HEK293 (cell line): ENCODE results near the gene CTBP1.

ENCODE experiments used
- BCL11B ChIP-seq: fragments of 450-650 bp; formaldehyde crosslinking; IDR thresholded peaks from 2 replicates; pipeline ENCODE4 v1.5.1; 2016; ENCODE audit warnings: low read depth, missing biosample characterization, missing genetic modification characterization
- CTCF ChIP-seq: fragments of 450-650 bp; formaldehyde crosslinking; IDR thresholded peaks from 2 replicates; pipeline ENCODE4 v1.5.1; 2016; ENCODE audit warnings: missing biosample characterization, missing genetic modification characterization
- MEIS1 ChIP-seq: sonication (generic); formaldehyde crosslinking; IDR thresholded peaks from 2 replicates; pipeline ENCODE4 v1.8.1; 2022; ENCODE audit warnings: missing genetic modification reagents, mild to moderate bottlenecking, borderline replicate concordance
- PATZ1 ChIP-seq: fragments of 450-650 bp; formaldehyde crosslinking; IDR thresholded peaks from 2 replicates; pipeline ENCODE4 v1.5.1; 2016; ENCODE audit warnings: missing biosample characterization, missing genetic modification characterization
- REST ChIP-seq: fragments of 450-650 bp; formaldehyde crosslinking; IDR thresholded peaks from 2 replicates; pipeline ENCODE4 v1.5.1; 2016; ENCODE audit warnings: missing biosample characterization, missing genetic modification characterization
- ZNF10 ChIP-seq: fragments of 450-650 bp; formaldehyde crosslinking; IDR thresholded peaks from 2 replicates; pipeline ENCODE4 v1.5.1; 2017; ENCODE audit warnings: missing biosample characterization, missing genetic modification characterization
- ZNF19 ChIP-seq: fragments of 450-650 bp; formaldehyde crosslinking; IDR thresholded peaks from 2 replicates; pipeline ENCODE4; 2016; ENCODE audit warnings: missing biosample characterization, missing genetic modification characterization, low read depth
- ZNF274 ChIP-seq, 2 experiments: fragments of 200-500 bp in 1 of 2; fragments of 450-650 bp in 1 of 2; sonication (Bioruptor generic) in 1 of 2; formaldehyde crosslinking in 1 of 2; IDR thresholded peaks; 2 replicates each; pipeline versions ENCODE4 v1.5.1 to v1.6.1; 2014 to 2016; ENCODE audit warnings: borderline replicate concordance in 1 of 2, inconsistent platforms in 1 of 2, low read length in 1 of 2, missing biosample characterization in 1 of 2, missing genetic modification characterization in 1 of 2
- ZNF398 ChIP-seq: fragments of 450-650 bp; formaldehyde crosslinking; IDR thresholded peaks from 2 replicates; pipeline ENCODE4 v1.5.1; 2017; ENCODE audit warnings: missing biosample characterization, missing genetic modification characterization
- ZNF654 ChIP-seq: fragments of 450-650 bp; formaldehyde crosslinking; IDR thresholded peaks from 2 replicates; pipeline ENCODE4 v1.5.1; 2016; ENCODE audit warnings: low read depth, missing biosample characterization, missing genetic modification characterization

- TF ChIP-seq PATZ1 (tag by site-specific recombination) (no peak), MEIS1 (CRISPR knock-in tag) (no peak), REST (tag by site-specific recombination) (no peak), CTCF (tag by site-specific recombination) (no peak), ZNF654 (no peak), ZNF398 (tag by site-specific recombination) (no peak), ZNF274 (IDR thresholded peaks at IDR 0.05; ENCODE audit: low read length) (no peak), ZNF274 (tag by site-specific recombination; IDR thresholded peaks at IDR 0.05; ENCODE audit: borderline replicate concordance) (no peak), ZNF10 (no peak), BCL11B (tag by site-specific recombination) (no peak), ZNF19 (tag by site-specific recombination) (no peak)
Observed at GRCh38 chr4:1250527-1250812, 1.5 kb upstream of the CTBP1 start.
